ENCODE measurements around the gene AIDA.
"Not testable (repeated sequence)": the region's sequence is repeated elsewhere in the genome, so short reads cannot be mapped to it uniquely, and the experiment has no call there.

The AIDA gene

DNA sequence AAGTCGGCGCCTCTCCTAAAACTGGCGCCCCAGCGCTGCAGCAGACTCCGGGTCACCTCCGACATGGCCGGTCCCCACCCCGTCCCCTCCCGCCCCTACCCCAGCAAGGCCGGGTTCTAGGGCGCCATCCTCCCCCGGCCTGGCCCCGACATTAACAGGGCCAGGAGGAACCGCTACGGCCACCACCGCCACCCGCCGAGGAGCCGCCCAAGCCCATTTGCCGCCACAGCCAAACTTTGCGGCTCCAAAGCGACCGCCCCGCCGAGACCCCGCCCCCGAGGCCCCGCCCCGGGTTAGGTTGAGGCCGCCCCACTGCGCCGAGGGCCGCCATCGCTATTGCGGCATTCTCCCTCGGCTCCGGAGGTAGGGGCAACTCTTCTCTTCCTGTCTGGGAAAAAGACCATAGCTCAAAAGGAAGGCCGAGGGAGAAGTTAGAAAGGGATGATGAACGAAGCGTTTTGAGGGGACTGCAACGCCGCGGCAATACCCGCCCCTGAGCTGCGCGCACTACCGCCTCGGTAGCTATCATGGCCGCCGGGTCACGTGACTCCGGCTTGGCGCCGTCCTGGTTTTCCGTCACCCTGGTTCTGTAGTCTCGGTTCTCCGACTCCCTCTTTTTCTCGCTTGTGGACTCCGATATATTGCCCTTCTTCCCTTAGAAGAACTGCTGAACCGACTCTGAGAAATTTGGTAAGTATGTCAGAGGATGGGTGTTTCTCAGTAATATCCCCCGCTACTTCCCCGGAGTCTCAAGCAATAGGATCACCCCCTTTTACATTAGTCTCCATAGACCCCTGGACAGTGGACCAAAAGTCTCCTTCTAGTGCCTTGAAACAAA is at the start of gene AIDA, which contains the start of gene BROX:
AIDA (minus strand) TSS at position 239 of the 838 bp plus-strand sequence; CDS start at position 65, 174 bp downstream.
BROX (plus strand) TSS at position 312 of the 838 bp plus-strand sequence. CDS start 3,136 bp downstream, outside the sequence.
- DNase-seq: peak; percentile 84

- DNase-seq: no peak
Observed at GRCh38 chr1:222761083-222761482, 48.8 kb upstream of the AIDA start.

- no peak for DNase-seq
Observed at GRCh38 chr1:222759451-222760035, 47.3 kb upstream of the AIDA start.

GRCh38 chr1:222757646-222758268 is 45.5 kb upstream of the AIDA start:
- DNase-seq: no peak

DNA sequence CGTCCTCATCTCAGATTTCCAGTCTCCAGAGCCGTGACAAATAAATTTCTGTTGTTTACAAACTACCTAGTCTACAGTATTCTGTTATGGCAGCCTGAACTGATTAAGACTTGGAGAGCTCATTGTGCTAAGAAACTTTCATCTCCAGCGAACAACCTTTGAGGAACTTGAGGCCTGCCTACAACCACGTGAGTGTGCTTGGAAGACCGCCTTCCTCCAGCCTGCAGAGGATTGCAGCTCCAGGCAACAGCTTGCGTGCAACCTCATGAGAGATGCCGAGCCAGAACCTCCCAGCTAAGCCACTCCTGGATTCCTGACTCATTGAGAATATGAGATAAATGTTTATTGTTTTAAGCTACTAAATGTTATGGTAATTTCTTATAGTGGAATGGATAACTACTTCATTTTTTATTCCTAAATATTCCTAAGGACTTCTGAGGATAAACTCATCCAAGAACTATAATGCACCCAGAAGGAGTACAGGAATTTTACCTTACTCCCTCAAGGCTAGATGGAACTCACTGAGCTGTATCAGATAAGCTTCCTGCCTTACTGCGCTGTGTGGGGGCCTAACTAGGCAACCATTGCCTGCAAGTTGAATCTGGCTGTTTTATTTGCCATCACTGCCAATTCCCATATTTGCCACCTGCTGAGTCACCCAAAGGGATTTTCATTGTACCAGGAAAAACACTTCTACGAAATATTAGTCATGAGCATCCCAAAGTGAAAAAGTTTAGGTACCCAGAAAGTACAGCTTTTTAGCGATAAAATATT is 42.3 kb upstream of the AIDA start:
- no peak for DNase-seq

DNA sequence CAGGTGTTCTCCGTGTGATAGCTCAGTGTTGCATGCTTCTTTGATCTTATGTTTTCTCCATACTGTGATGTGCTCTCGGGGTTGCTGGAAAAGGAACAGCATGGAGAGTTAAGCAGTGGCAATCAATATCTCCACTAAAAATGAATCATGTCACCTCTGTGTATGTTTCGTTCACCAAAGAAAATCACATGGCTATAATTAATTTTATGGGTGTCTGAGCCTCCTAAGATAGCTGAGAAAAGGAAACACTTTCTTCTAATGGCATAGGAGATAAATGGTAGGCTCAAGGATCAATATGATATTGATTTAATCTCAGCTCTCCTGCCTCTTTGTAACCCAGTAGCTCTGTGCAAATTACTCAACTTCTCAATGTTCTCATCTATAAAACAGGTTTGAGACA is 39.0 kb upstream of the AIDA start:
- DNase-seq: no peak

DNA sequence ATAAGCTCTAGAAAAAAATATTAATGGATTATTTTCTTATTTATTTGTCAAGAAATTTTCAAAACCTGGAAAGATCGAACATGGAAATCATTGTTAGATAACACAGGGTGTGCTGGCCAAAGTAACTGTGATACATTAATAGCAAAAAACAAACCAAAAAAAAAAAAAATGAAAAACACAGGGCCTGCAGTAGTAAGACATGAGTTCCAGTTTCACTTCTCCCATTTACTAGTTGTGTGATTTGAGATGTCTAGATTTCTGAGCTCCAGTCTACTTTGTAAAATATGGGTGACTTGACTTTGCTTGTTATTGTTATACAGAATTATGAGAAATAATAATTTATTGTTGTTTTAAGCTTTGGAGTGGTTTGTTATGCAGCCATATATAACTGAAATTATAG is 38.4 kb upstream of the AIDA start:
- no peak for DNase-seq

- no peak for DNase-seq
Observed at GRCh38 chr1:222749927-222750326, 37.6 kb upstream of the AIDA start.

DNA sequence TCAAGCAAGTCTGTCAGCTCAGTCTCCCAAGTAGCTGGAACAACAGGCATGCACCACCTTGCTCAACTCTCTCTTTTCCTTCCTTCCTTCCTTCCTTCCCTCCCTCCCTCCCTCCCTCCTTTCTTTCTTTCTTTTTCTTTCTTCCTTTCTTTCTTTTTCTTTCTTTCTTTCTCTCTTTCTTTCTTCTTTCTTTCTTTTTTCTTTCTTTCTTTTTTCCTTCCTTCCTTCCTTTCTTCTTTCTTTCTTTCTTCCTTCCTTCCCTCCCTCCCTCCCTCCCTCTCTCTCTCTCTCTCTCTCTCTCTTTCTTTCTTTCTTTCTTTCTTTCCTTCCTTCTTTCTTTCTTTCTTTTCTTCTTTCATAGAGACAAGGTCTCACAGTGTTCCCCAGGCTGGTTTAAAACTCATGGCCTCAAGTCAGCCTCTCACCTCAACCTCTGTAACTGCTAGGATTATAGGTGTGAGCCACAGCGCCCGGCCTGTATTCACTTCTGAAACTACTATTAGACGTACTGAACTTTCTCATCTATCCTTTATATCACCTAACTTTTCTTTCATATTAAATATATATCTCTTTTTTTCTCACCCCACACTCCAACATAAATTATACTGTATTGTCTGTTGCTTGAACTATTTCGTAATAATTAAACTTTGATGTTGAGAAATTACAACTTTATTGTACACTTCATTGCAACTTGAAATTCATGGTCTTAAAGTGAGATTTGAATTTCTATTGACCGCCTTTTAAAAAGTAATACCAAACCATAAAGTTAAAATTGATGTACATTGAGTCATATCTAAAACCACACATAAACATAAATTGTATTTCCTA is 29.6 kb upstream of the AIDA start:
- DNase-seq: not testable (repeated sequence)

- no peak for DNase-seq
Observed at GRCh38 chr1:222739929-222740328, 27.6 kb upstream of the AIDA start.

DNA sequence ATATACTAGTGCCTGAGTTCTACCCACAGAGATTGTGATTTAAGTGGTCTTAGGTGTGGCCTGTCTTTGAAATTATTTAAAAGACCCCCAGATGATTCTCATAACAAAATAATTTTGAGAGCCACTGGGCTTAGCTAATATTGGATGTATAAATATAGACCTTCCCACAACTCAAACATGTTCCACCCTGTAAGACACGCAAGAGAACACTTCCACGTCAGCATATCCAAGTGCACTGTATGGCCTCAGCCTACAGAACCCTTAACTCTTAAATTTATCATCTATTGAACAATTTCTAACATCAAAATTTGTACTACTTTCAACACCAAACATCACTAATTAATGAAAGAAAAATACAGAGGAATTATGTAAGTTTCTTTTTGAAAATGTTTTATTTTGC is 27.2 kb upstream of the AIDA start:
- no peak for DNase-seq

GRCh38 chr1:222736972-222737371 is 24.7 kb upstream of the AIDA start, which contains the start of gene FAM177B:
TSS of gene FAM177B (plus strand) at chr1:222737202. CDS start at chr1:222746546, 9,344 bp downstream.
- DNase-seq: no peak

- no peak for DNase-seq
Observed at GRCh38 chr1:222736470-222736869, 24.2 kb upstream of the AIDA start.

DNA sequence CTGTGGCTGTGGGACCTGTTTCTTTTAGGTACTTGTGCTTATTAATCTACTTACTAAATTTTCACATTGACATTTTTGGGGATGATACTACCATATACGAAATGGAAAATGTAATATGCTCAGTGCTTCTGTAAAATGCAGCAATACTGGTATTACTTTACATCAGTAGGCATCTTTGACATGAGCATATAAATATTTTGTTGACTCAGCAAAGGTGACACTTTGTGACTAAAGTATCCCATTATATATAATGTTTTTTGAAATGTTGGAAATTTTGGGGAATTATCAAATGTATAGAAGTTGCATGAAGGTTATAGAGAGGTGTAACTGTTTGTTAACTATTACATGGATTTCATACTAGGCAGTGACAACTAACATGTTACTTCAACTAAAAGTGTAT is 22.4 kb upstream of the AIDA start:
- no peak for DNase-seq

- no peak for DNase-seq
Observed at GRCh38 chr1:222732216-222733159, 20.2 kb upstream of the AIDA start.

DNA sequence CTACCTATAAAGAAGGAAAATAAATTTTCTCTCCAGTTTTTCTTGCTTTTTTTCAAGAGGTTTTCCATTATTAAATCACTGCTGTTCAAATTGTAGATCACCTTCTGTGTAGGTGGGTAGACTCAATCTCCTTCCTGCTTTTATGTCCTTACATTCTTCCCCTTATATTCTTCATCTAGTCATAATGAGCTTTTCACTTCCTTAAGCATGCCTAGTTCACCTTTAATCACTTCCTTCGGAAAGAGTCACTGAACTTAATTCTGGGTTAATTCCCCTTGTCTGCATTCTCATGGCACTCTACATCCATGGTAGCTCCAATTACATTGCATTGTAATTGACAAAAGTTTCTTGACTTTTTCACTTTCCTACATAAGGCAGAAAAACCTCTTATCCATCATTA is 18.6 kb upstream of the AIDA start:
- no peak for DNase-seq

DNA sequence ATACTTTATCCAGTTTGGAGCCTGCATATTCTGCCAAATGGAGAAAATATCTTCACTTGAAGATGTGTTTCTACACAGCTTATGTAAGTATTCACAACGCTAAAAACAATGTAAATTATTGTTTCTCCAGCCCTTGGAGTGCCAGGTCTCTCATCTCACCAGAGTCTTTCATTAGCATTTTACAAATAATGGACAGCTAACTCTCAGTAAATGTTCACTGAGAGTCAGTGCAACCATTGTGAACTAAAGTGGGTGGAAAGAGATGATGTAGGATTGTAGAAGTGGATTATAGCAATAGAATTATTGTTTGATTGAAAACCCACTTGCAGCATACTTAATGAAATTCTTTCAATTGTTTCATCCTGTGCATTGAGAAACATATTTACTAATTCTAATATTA is 16.5 kb upstream of the AIDA start:
- no peak for DNase-seq

DNA sequence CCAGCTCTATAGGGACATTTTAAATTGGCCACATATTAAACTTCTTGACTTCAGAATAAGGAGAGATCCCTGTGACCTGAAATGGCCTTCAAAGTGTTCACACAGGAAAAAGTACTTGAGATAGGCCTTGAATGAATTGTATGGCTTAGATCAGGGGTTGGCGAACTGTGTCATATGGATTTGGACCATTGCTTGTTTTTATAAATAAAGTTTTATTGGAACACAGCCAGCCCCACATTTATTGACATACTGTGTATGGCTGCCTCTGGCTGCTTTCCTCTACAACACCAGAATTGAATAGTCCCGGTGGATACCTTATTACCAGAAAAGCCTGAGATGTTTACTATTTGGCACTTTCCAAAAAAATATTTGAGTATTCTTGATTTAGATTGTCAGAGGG is 4.1 kb upstream of the AIDA start:
- DNase-seq: no peak

GRCh38 chr1:222713091-222713961 is 1.0 kb upstream of the AIDA start:
- DNase-seq: peak; percentile 97

Measured in DMS153 (cell line).